ENCODE measurements around the gene MTPN.

The MTPN gene

GRCh38 chr7:135979471-135980011 is 2.4 kb upstream of the MTPN start:
- Histone ChIP-seq H4K20me1 (ENCODE audit: insufficient read depth, low read length) (peaks cover 13% of the 10 kb centered on the region), H3K27me3 (ENCODE audit: low read depth, low read length) (no peaks in the 10 kb centered on the region), H3K9ac (ENCODE audit: low read length) (no peak overlapping the region), H3K4me2 (ENCODE audit: low read length) (peak overlapping the region; percentile 57), H3K4me1 (ENCODE audit: low read length) (peaks cover 37% of the 10 kb centered on the region), H3K36me3 (replicated peaks; ENCODE audit: low read depth, low read length) (peaks cover under 1% of the 10 kb centered on the region), H3K9me3 (ENCODE audit: insufficient read depth, low read length) (no peaks in the 10 kb centered on the region), H2AFZ (ENCODE audit: low read depth, low read length) (no peak overlapping the region), H3K79me2 (ENCODE audit: low read length) (peaks cover 26% of the 10 kb centered on the region), H3K4me3 (ENCODE audit: low read length) (no peak overlapping the region), H3K27ac (ENCODE audit: low read length) (0 out of 2 replicates have a peak overlapping the region, but pooled peaks have one; percentile 7)
- TF ChIP-seq EZH2phosphoT487 (IDR thresholded peaks at IDR 0.05; ENCODE audit: low read depth) (no peak), CTCF (IDR thresholded peaks at IDR 0.05; ENCODE audit: low read depth, low read length) (no peak)

- H3K27ac ChIP-seq (ENCODE audit: low read length), result no peak overlapping the region
- H3K79me2 ChIP-seq (ENCODE audit: low read length), result peaks cover 35% of the 10 kb centered on the region
- peaks cover 46% of the 10 kb centered on the region for H3K4me1 ChIP-seq (ENCODE audit: low read length)
- H3K36me3 ChIP-seq (replicated peaks; ENCODE audit: low read depth, low read length), result peaks cover 3% of the 10 kb centered on the region
- H3K4me3 ChIP-seq (ENCODE audit: low read length), result no peak overlapping the region
- no peaks in the 10 kb centered on the region for H3K27me3 ChIP-seq (ENCODE audit: low read depth, low read length)
- TF ChIP-seq CTCF (IDR thresholded peaks at IDR 0.05; ENCODE audit: low read depth, low read length) (no peak), EZH2phosphoT487 (IDR thresholded peaks at IDR 0.05; ENCODE audit: low read depth) (no peak)
- no peaks in the 10 kb centered on the region for H3K9me3 ChIP-seq (ENCODE audit: insufficient read depth, low read length)
- no peak overlapping the region for H2AFZ ChIP-seq (ENCODE audit: low read depth, low read length)
- no peak overlapping the region for H3K4me2 ChIP-seq (ENCODE audit: low read length)
- H3K9ac ChIP-seq (ENCODE audit: low read length), result no peak overlapping the region
- H4K20me1 ChIP-seq (ENCODE audit: insufficient read depth, low read length), result peaks cover 20% of the 10 kb centered on the region
Measured at GRCh38 chr7:135978624-135979023, 1.5 kb upstream of the MTPN start.

GRCh38 chr7:135977742-135978066 is 545 bp upstream of the MTPN start:
- Histone ChIP-seq H2AFZ (ENCODE audit: low read depth, low read length) (peak overlapping the region; percentile 86), H3K4me1 (ENCODE audit: low read length) (peaks cover 55% of the 10 kb centered on the region), H3K4me3 (ENCODE audit: low read length) (peak overlapping the region; percentile 96), H3K4me2 (ENCODE audit: low read length) (peak overlapping the region; percentile 74), H3K79me2 (ENCODE audit: low read length) (peaks cover 44% of the 10 kb centered on the region), H3K9me3 (ENCODE audit: insufficient read depth, low read length) (no peaks in the 10 kb centered on the region), H3K9ac (ENCODE audit: low read length) (peak overlapping the region; percentile 47), H4K20me1 (ENCODE audit: insufficient read depth, low read length) (peaks cover 28% of the 10 kb centered on the region), H3K36me3 (replicated peaks; ENCODE audit: low read depth, low read length) (peaks cover 10% of the 10 kb centered on the region), H3K27ac (ENCODE audit: low read length) (peak overlapping the region; percentile 19), H3K27me3 (ENCODE audit: low read depth, low read length) (no peaks in the 10 kb centered on the region)
- no peak for TF ChIP-seq EZH2phosphoT487 (IDR thresholded peaks at IDR 0.05; ENCODE audit: low read depth)
- TF ChIP-seq CTCF (IDR thresholded peaks at IDR 0.05; ENCODE audit: low read depth, low read length), result no peak

GRCh38 chr7:135976312-135977006 is 700 bp downstream of the MTPN start:
- peaks cover 67% of the 10 kb centered on the region for H3K4me1 ChIP-seq (ENCODE audit: low read length)
- H3K27ac ChIP-seq (ENCODE audit: low read length), result peak overlapping the region; percentile 94

More at GRCh38 chr7:135976312-135977006, 700 bp downstream of the MTPN start:
- peak overlapping the region; percentile 98 for H3K9ac ChIP-seq (ENCODE audit: low read length)
- peaks cover 19% of the 10 kb centered on the region for H3K36me3 ChIP-seq (replicated peaks; ENCODE audit: low read depth, low read length)
- H3K4me3 ChIP-seq (ENCODE audit: low read length), result peak overlapping the region; percentile 96
- no peaks in the 10 kb centered on the region for H3K27me3 ChIP-seq (ENCODE audit: low read depth, low read length)
- H2AFZ ChIP-seq (ENCODE audit: low read depth, low read length), result 0 out of 2 replicates have a peak overlapping the region, but pooled peaks have one; percentile 24
- H3K79me2 ChIP-seq (ENCODE audit: low read length), result peaks cover 57% of the 10 kb centered on the region
- peaks cover 38% of the 10 kb centered on the region for H4K20me1 ChIP-seq (ENCODE audit: insufficient read depth, low read length)
- peak overlapping the region; percentile 90 for H3K4me2 ChIP-seq (ENCODE audit: low read length)
- TF ChIP-seq EZH2phosphoT487 (IDR thresholded peaks at IDR 0.05; ENCODE audit: low read depth) (no peak), CTCF (IDR thresholded peaks at IDR 0.05; ENCODE audit: low read depth, low read length) (no peak)
- H3K9me3 ChIP-seq (ENCODE audit: insufficient read depth, low read length), result no peaks in the 10 kb centered on the region

Measured in OCI-LY3 (cell line).